ENCODE results near the gene AP2A2. TPM values are rescaled to one million over a fixed set of nuclear protein-coding genes. Genes with fewer than 3 reads are reported as not detected.
A peak's percentile ranks its signal among the peaks of the same experiment; 100 is the strongest.

AP2A2 gene
- total and polyA plus RNA-seq, 2 of the 4 experiments (the other 2 are of a cell fraction), result 19.9 to 49.0 TPM

DNA sequence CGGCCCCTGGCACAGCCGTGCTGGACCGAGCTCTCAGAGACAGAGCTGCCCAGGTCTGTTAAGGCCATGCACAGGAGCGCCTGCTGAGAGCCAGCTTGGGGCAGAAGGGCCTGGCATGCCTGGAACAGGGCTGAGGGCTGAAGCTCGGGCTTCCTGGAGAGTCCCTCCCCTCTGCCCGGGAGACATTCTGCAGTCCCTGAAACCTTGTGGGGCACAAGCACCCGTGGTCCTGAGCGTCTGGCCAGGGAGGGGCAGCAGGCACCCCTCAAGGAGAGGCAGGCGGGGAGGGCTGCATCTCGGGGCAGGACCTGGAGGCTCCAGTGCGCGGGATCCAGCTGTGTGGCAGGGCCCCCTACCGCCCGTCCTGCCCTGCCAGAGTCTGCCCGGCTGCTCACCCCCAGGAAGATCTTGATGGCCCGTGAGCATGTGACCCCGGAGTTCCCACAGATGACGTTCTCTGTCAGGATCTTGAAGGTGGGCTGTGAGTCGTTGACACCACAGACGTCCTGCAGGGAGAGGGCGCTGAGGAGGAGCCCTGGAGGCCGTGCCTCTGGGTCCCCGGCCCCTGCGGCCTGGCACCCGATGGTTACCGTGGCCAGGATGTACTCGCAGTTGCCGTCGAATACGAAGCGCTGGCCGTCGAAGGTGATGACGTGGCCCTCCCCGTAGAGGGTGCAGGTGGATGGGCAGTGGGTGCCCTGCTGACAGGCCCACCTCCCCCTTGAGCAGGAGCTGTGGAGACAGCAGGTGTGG is 99.9 kb downstream of the AP2A2 start:
- no peaks in the 10 kb centered on the region for H3K4me1 ChIP-seq (ENCODE audit: control insufficient read depth, insufficient read depth, low read length)
- no peaks in the 10 kb centered on the region for H3K79me1 ChIP-seq (ENCODE audit: low read depth in 1 of 2, low read length in 2 of 2)
- ChIA-PET CTCF (no interaction called here), POLR2A (ENCODE audit: unreplicated experiment) (no interaction called here)
- dilution Hi-C loops (cut with HindIII; ENCODE audit: low sequenced_read_pairs, unreplicated experiment), result no loop called here
- H2BK120ac ChIP-seq (ENCODE audit: low read depth, low read length), result no peak overlapping the region
- peak; percentile 7; the same call in 1 of the 2 replicates for ATAC-seq (ENCODE audit: low read depth)
- no peaks in the 10 kb centered on the region for H3K27me3 ChIP-seq (ENCODE audit: control insufficient read depth, insufficient read depth, low read length)
- no peaks in the 10 kb centered on the region for H3K9me3 ChIP-seq (ENCODE audit: control insufficient read depth, insufficient read depth, low read length)
- H2BK15ac ChIP-seq (ENCODE audit: low read depth, low read length), result no peak overlapping the region
- no peak overlapping the region for H2AK5ac ChIP-seq (ENCODE audit: low read depth, low read length)
- 59% methylated on average over 14 of the region's 35 CpGs; no CpG with 5 or more reads in 1 of the 2 experiments for WGBS, 2 experiments (ENCODE audit: extremely low coverage in 2 of 2, insufficient read length in 1 of 2)
- no peak overlapping the region for H3K14ac ChIP-seq (replicated peaks; ENCODE audit: low read depth, low read length)
- no peak overlapping the region for H3K4me2 ChIP-seq (ENCODE audit: low read depth, low read length)
- H4K91ac ChIP-seq (ENCODE audit: insufficient read depth, low read depth, low read length), result no peak overlapping the region
- no peak overlapping the region for H2BK5ac ChIP-seq (ENCODE audit: low read depth, low read length, poor library complexity, severe bottlenecking)
- H4K8ac ChIP-seq (ENCODE audit: low read depth in 2 of 2, low read length in 2 of 2), result no peak overlapping the region
- H2AK9ac ChIP-seq (replicated peaks; ENCODE audit: low read depth, low read length, poor library complexity), result no peak overlapping the region
- no peak overlapping the region for H3K4ac ChIP-seq (ENCODE audit: low read depth, low read length)
- H4K20me1 ChIP-seq (ENCODE audit: insufficient read depth, low read length), result no peaks in the 10 kb centered on the region; the same call in 1 of the 2 replicates
- no peak for DNase-seq
- H3K27ac ChIP-seq (ENCODE audit: insufficient read depth, low read length), result no peak overlapping the region
- H3K56ac ChIP-seq (ENCODE audit: extremely low read depth, insufficient read depth, low read length), result no peak overlapping the region
- intact Hi-C loops (cut with micrococcal nuclease), result no loop called here
- no TSS peak for BruUV-seq (replicated peaks)
- H3K36me3 ChIP-seq (ENCODE audit: control insufficient read depth, insufficient read depth, low read length), result no peaks in the 10 kb centered on the region
- H2BK20ac ChIP-seq (ENCODE audit: low read depth, low read length), result no peak overlapping the region
- H4K5ac ChIP-seq (ENCODE audit: low read depth, low read length), result no peak overlapping the region
- peaks cover 5% of the 10 kb centered on the region for H3K9me1 ChIP-seq (ENCODE audit: insufficient read depth, low read length)
- no peak overlapping the region for H3K23ac ChIP-seq (ENCODE audit: low read depth, low read length)
- no peak overlapping the region for H3K18ac ChIP-seq (ENCODE audit: low read depth, low read length)
- in situ Hi-C loops (cut with MboI; ENCODE audit: low sequenced_read_pairs), result no loop called here
- H3K9ac ChIP-seq (ENCODE audit: low read depth, low read length), result no peak overlapping the region
- H2AFZ ChIP-seq (replicated peaks; ENCODE audit: low read length, poor library complexity), result no peak overlapping the region
- H3K4me3 ChIP-seq (ENCODE audit: insufficient read depth, low read depth, low read length), result no peak overlapping the region
- no peak for TF ChIP-seq RAD21 (IDR thresholded peaks at IDR 0.05; ENCODE audit: low read length)
- no peak for TF ChIP-seq CTCF (conservative IDR thresholded peaks at IDR 0.05; ENCODE audit: low read depth, low read length)
- TF ChIP-seq NFE2L2 (IDR thresholded peaks at IDR 0.05; ENCODE audit: low read depth, low read length), result no peak
- TF ChIP-seq MXI1 (IDR thresholded peaks at IDR 0.05; ENCODE audit: borderline replicate concordance, low read depth, low read length), result no peak
- TF ChIP-seq RFX5 (IDR thresholded peaks at IDR 0.05; ENCODE audit: low read depth, low read length), result no peak
- TF ChIP-seq CEBPB (IDR thresholded peaks at IDR 0.05; ENCODE audit: low read depth, low read length), result no peak
- TF ChIP-seq RCOR1 (IDR thresholded peaks at IDR 0.05; ENCODE audit: insufficient replicate concordance, low read length), result no peak
- no peak for TF ChIP-seq ELK1 (IDR thresholded peaks at IDR 0.05; ENCODE audit: borderline replicate concordance, low read depth, low read length)
- no peak for TF ChIP-seq BHLHE40 (IDR thresholded peaks at IDR 0.05; ENCODE audit: low read depth, low read length)
- no peak for TF ChIP-seq MAZ (IDR thresholded peaks at IDR 0.05; ENCODE audit: borderline replicate concordance, low read depth, low read length)
- TF ChIP-seq, protein P1, sequence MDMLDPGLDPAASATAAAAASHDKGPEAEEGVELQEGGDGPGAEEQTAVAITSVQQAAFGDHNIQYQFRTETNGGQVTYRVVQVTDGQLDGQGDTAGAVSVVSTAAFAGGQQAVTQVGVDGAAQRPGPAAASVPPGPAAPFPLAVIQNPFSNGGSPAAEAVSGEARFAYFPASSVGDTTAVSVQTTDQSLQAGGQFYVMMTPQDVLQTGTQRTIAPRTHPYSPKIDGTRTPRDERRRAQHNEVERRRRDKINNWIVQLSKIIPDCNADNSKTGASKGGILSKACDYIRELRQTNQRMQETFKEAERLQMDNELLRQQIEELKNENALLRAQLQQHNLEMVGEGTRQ (IDR thresholded peaks at IDR 0.05; ENCODE audit: low read depth, low read length), result no peak
- no peak for TF ChIP-seq FOS (IDR thresholded peaks at IDR 0.05; ENCODE audit: low read depth, low read length)
- TF ChIP-seq POLR2A (IDR thresholded peaks at IDR 0.05; ENCODE audit: low read depth, low read length), result no peak
- no peak for TF ChIP-seq MAFK (IDR thresholded peaks at IDR 0.05; ENCODE audit: low read depth, low read length)
- TF ChIP-seq SMC3 (IDR thresholded peaks at IDR 0.05; ENCODE audit: low read depth, low read length), result no peak
- TF ChIP-seq CHD1 (IDR thresholded peaks at IDR 0.05; ENCODE audit: low read depth, low read length), result no peak

Data from IMR-90 (cell line).